GM21367 (cell line): ENCODE measurements around the gene HSD17B7.

Experiments
- ATAC-seq: cut with Tn5 transposase; IDR thresholded peaks from one replicate; pipeline ENCODE4 v1.9.1; 2021; ENCODE audit not compliant: unreplicated experiment

The HSD17B7 gene

GRCh38 chr1:162855461-162856150 is 65.1 kb downstream of the HSD17B7 start:
- ATAC-seq = no peak

- ATAC-seq = no peak
These were observed 65.8 kb downstream of the HSD17B7 start for GRCh38 chr1:162856260-162856659.

- no peak for ATAC-seq
These were observed 67.3 kb downstream of the HSD17B7 start for GRCh38 chr1:162857850-162858249.

GRCh38 chr1:162859191-162859590 is 68.7 kb downstream of the HSD17B7 start:
- no peak for ATAC-seq

- ATAC-seq = no peak
These were observed 70.6 kb downstream of the HSD17B7 start, which contains the start of gene CCDC190 for GRCh38 chr1:162861101-162861500. Gene CCDC190 (minus strand): TSS chr1:162861175. CDS start chr1:162859646, 1,529 bp downstream.

GRCh38 chr1:162861625-162862024 is 71.1 kb downstream of the HSD17B7 start:
- ATAC-seq = no peak
